HG03354 (cell line): ENCODE data around the gene ATP8B1.
"Not testable (repeated sequence)": the region's sequence is repeated elsewhere in the genome, so short reads cannot be mapped to it uniquely, and the experiment has no call there.

Experiments used
- ATAC-seq: cut with Tn5 transposase; IDR thresholded peaks from one replicate; pipeline ENCODE4 v1.9.1; 2021; ENCODE audit warnings: mild to moderate bottlenecking; ENCODE audit not compliant: unreplicated experiment, poor library complexity, severe bottlenecking

Gene ATP8B1

GRCh38 chr18:57737400-57738060 is 65.6 kb downstream of the ATP8B1 start:
- ATAC-seq: no peak

- ATAC-seq: not testable (repeated sequence)
These were observed 68.1 kb downstream of the ATP8B1 start for GRCh38 chr18:57735042-57735441.

- ATAC-seq: no peak
These were observed 69.3 kb downstream of the ATP8B1 start for GRCh38 chr18:57733861-57734260.

GRCh38 chr18:57730146-57730545 is 73.0 kb downstream of the ATP8B1 start:
- no peak for ATAC-seq

- no peak for ATAC-seq
These were observed 74.1 kb downstream of the ATP8B1 start for GRCh38 chr18:57728941-57729511.

- no peak for ATAC-seq
These were observed 74.9 kb downstream of the ATP8B1 start for GRCh38 chr18:57727952-57728807.

GRCh38 chr18:57719211-57719935 is 83.7 kb downstream of the ATP8B1 start:
- not testable (repeated sequence) for ATAC-seq

- ATAC-seq: no peak
These were observed 86.6 kb downstream of the ATP8B1 start for GRCh38 chr18:57716549-57716948.

- ATAC-seq: no peak
These were observed 87.4 kb downstream of the ATP8B1 start for GRCh38 chr18:57715671-57716070.

GRCh38 chr18:57715073-57715472 is 88.0 kb downstream of the ATP8B1 start:
- no peak for ATAC-seq

GRCh38 chr18:57710226-57710625 is 92.9 kb downstream of the ATP8B1 start:
- ATAC-seq: no peak

GRCh38 chr18:57709335-57709734 is 93.8 kb downstream of the ATP8B1 start:
- no peak for ATAC-seq

- no peak for ATAC-seq
These were observed 94.8 kb downstream of the ATP8B1 start for GRCh38 chr18:57708288-57708687.

- no peak for ATAC-seq
These were observed 97.1 kb downstream of the ATP8B1 start for GRCh38 chr18:57705832-57706595.

GRCh38 chr18:57705011-57705410 is 98.1 kb downstream of the ATP8B1 start:
- no peak for ATAC-seq

- no peak for ATAC-seq
These were observed 104.4 kb downstream of the ATP8B1 start for GRCh38 chr18:57698571-57699276.

- ATAC-seq: no peak
These were observed 105.7 kb downstream of the ATP8B1 start for GRCh38 chr18:57697426-57697825.

GRCh38 chr18:57696271-57696670 is 106.8 kb downstream of the ATP8B1 start:
- no peak for ATAC-seq

- no peak for ATAC-seq
These were observed 111.8 kb downstream of the ATP8B1 start for GRCh38 chr18:57691363-57691762.
